T-helper 2 cell treated with Interferon-gamma antibody and Interleukin-4, amounts not matched to agents 100 ng/mL and 5 ng/mL, for 36 hours (primary cell): ENCODE measurements around the gene C22orf23. TPM values are rescaled to one million over a fixed set of nuclear protein-coding genes. Genes with fewer than 3 reads are reported as not detected.

Experiments used
- intact Hi-C: fragments of 100-400 bp; cut with micrococcal nuclease; formaldehyde crosslinking; loops from one replicate; pipeline ENCODE4 v1.15.1; 2023
- total RNA-seq: library from RNA; stranded (reverse); gene quantifications from 2 replicates; pipeline ENCODE4 v1.2.3, GENCODE V29; 2022

Gene C22orf23
- total RNA-seq, 1 donor from 2014 or later: not detected

- intact Hi-C loops: loop anchor here (5.0 kb wide), 1 partner anchor 47 kb away; the partner anchor contains the start of genes C22orf23 and POLR2F
Measured at GRCh38 chr22:37905534-37906363, 47.7 kb downstream of the C22orf23 start, which contains the start of gene MICALL1. MICALL1 (plus strand) TSS chr22:37906297; CDS start chr22:37906423, 126 bp downstream.

GRCh38 chr22:37904572-37905533 is 48.5 kb downstream of the C22orf23 start:
- intact Hi-C loops: loop anchor here (5.0 kb wide), 1 partner anchor 47 kb away; the partner anchor contains the start of genes C22orf23 and POLR2F

GRCh38 chr22:37898441-37899181 is 54.8 kb downstream of the C22orf23 start:
- intact Hi-C loops: loop anchor here (5.0 kb wide), 2 partner anchors 34 to 56 kb away; partner anchors contain the start of gene ANKRD54

- intact Hi-C loops: loop anchor here (5.0 kb wide), 2 partner anchors 34 to 56 kb away; partner anchors contain the start of gene ANKRD54
Measured at GRCh38 chr22:37897807-37898206, 55.6 kb downstream of the C22orf23 start.

GRCh38 chr22:37896939-37897338 is 56.5 kb downstream of the C22orf23 start:
- intact Hi-C loops: loop anchor here (5.0 kb wide), 2 partner anchors 35 to 55 kb away; partner anchors contain the start of gene ANKRD54

GRCh38 chr22:37896181-37896592 is 57.2 kb downstream of the C22orf23 start:
- intact Hi-C loops: loop anchor here (5.0 kb wide), 2 partner anchors 36 to 54 kb away; partner anchors contain the start of gene ANKRD54

GRCh38 chr22:37894939-37895670 is 58.3 kb downstream of the C22orf23 start:
- intact Hi-C loops: loop anchor here (5.0 kb wide), 2 partner anchors 37 to 53 kb away; partner anchors contain the start of gene ANKRD54

- intact Hi-C loops: no loop called here
Measured at GRCh38 chr22:37893583-37893983, 59.8 kb downstream of the C22orf23 start.

Other genes with a start within 250 kb of the C22orf23 start
- gene GCAT, start 145.7 kb downstream of the C22orf23 start, total RNA-seq: 11.3 and 11.6 TPM in 2 replicates
- gene GALR3, start 130.2 kb downstream of the C22orf23 start, total RNA-seq: not detected in 2 replicates
- gene ANKRD54, start 109.3 kb downstream of the C22orf23 start, total RNA-seq: 25.9 and 26.0 TPM in 2 replicates
- gene EIF3L, start 104.2 kb downstream of the C22orf23 start, total RNA-seq: 469 and 476 TPM in 2 replicates
- 27.9 and 29.3 TPM in 2 replicates for gene MICALL1, start 47.3 kb downstream of the C22orf23 start, total RNA-seq
- 66.9 and 70.5 TPM in 2 replicates for gene POLR2F, start 98 bp upstream of the C22orf23 start, total RNA-seq
- not detected in 2 replicates for gene SOX10, start 31.0 kb upstream of the C22orf23 start, total RNA-seq
- 10.0 and 11.3 TPM in 2 replicates for gene PICK1, start 103.8 kb upstream of the C22orf23 start, total RNA-seq
- not detected in 2 replicates for gene SLC16A8, start 130.6 kb upstream of the C22orf23 start, total RNA-seq
- gene BAIAP2L2, start 157.1 kb upstream of the C22orf23 start, total RNA-seq: 0.70 and 0.77 TPM in 2 replicates
- 47.4 and 47.7 TPM in 2 replicates for gene PLA2G6, start 228.2 kb upstream of the C22orf23 start, total RNA-seq
- gene MAFF, start 248.4 kb upstream of the C22orf23 start, total RNA-seq: 4.3 and 4.7 TPM in 2 replicates